GM18519 (cell line): ENCODE results near the gene DPEP3.

Source experiments
- ATAC-seq: cut with Tn5 transposase; IDR thresholded peaks from one replicate; pipeline ENCODE4 v1.9.1; 2021; ENCODE audit warnings: mild to moderate bottlenecking, moderate library complexity; ENCODE audit not compliant: unreplicated experiment, low FRiP score

DPEP3 gene

DNA sequence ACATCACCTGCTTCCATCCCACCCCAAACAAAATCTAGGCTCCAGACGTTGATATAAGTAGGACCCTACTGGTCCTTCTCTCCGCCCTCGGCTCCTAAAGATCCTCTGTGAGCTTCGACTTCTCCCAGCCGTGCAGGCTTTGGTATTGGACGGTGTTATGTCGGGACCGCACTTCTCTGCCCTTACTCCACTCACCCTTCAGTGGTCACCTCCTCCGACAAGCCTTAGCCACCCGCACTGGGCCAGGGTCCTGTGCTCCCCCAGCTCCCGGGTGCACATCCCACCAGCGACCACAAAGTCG is 45.2 kb downstream of the DPEP3 start:
- ATAC-seq = no peak

DNA sequence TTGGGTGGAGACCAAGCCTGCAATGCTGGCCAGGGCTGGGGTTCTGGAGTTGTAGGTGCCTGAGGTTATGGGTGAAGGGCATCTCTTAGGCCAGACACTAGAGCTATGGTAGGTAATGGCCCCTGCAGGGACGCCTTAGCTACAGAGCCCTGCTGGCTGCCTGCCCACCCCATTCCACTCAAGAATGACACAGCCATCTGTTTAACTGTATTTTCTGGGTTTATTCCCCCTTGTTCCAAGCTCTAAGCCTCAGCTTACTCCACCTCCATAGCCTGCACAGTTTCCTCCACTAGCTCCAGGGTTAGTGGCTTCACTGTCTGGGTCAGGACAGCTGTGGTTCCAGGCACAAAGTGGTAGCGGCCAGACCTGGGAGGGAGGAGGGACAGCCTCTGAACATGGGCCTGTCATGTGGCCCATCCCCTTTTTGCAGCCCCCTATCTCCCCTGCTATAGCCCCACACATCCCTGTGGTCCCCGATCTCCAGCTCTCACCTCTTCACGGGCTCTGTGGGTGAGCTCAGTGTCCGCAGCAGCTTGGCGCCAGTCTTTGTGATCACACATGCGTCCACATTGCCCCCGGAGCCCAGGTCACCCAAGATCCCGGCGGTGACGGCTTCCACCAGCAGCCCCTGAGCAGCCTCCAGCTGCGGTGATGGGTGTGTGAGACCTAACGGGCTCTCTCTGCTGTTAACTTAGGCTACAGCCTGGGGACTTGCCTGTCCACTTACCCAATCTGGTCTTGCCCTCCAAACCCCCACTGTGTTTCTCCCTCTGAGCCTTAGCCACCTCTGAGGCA is 45.8 kb downstream of the DPEP3 start:
- ATAC-seq = no peak

DNA sequence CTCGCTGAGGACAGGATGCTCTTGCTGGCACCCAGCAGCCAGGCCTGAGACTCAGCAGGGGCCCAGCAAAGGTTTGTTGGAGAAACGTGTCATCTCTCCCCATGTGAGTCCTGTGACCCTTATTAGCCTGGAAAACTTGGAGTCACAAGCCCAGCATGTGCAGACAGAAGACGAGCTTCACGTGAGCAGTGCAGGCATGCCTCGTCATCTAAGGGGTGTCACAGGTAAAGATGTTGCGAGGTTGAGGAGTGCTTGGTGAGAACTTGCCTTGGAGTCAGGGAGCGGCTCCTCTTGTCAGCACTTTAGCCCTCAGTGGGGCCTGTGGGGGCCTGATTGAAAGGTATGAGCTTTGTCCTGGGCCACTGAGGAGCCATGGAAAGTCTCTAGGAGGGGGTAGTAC is 46.5 kb downstream of the DPEP3 start:
- no peak for ATAC-seq

DNA sequence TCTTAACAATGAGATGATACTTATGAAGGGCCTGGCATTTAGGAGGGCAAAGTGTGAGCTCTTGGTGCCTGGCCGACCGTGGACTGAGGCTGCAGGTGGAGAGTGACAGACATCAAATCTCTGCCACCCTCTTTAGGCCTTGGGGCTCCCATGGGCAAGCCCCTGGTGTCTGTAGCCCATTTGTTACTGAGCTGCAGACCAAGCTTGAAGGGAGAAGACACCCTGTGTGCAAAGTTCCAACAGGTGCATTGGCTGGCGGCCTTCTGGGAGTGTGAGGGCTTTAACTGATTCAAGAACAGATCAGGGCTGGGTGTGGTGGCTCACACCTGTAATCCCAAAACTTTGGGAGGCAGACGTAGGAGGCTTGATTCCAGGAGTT is 47.8 kb downstream of the DPEP3 start:
- no peak for ATAC-seq

DNA sequence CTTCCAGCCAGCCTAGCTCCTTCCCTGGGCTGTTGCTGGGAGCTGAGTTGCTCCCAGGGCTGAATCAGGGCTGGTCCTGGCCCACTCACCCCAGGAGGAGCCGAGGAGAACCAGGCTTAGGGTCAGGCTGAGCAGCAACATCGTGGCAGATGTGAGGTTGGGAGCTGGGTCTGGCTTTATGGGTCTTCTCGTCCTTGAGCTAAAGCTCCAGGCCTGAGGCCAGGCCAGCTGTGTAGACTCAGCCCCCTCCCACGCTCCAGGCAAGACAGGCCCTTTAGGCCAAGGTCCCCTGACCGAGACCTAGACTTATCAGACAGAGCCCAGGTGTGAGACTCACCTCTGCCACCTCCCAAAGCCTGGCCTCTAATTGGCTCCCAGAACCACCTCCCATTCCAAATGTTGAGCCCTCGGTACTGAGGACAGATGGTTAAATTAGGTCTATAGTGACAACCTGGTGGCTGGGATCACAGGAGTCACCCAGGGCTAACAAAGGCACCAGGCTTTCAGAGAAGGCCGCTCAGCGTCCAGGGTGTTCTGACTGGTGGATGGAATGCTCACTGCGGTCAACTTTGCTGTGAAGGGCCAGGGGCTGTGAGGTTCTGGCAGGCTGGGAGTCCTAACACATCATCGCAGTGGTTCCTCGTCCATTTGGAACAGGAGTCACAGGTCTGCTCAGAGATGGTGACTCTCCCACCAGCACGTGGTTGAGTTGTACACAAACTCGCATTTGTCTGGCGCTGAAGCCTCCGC is 48.4 kb downstream of the DPEP3 start, which contains the start of gene CTRL:
CTRL (minus strand) TSS at position 151 of the 750 bp plus-strand sequence; CDS start at position 141, 10 bp downstream.
- ATAC-seq = no peak

DNA sequence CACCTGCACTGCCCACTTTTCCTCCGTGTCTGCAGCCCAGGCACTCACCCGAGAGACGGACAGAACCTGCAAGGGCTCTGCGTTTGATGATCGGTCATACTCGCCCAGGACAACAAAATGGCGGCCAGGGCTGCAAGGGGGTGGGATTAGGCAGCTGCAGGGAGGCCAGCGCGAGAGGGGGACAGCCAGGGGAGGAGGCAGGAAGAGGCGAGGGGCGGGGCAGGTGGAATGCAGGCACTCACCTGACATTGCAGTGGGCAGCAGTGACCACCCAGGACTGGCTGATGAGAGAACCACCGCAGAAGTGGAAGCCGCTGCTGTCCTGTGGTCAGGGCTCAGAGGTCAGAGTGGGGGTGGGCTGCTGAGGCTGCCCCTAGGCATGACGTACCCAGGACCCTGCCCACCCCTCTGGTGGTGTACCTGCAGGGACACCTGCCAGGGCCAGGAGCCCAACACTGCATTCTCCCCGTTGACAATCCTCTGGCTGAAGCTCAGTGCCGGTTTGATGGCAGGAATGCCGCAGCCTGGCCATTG is 49.6 kb downstream of the DPEP3 start:
- no peak for ATAC-seq

DNA sequence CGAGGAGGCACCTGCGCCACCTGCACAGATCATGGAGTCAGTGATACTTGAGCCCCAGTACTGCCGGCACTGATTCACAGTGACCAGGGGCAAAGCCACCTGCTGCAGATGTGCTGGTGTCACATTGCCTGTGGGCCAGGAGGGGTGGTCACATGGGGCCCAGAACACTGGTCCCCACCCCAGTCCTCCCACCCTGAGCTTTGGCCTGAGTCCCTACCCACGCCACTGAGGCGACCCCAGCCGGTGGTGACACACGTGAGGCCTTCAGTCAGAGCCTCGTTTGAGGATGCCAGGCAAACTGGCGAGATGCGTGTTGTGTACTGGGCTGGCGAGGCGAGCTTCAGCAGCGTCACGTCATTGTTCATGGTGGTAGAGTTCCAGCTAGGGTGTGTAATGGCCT is 50.1 kb downstream of the DPEP3 start:
- no peak for ATAC-seq

DNA sequence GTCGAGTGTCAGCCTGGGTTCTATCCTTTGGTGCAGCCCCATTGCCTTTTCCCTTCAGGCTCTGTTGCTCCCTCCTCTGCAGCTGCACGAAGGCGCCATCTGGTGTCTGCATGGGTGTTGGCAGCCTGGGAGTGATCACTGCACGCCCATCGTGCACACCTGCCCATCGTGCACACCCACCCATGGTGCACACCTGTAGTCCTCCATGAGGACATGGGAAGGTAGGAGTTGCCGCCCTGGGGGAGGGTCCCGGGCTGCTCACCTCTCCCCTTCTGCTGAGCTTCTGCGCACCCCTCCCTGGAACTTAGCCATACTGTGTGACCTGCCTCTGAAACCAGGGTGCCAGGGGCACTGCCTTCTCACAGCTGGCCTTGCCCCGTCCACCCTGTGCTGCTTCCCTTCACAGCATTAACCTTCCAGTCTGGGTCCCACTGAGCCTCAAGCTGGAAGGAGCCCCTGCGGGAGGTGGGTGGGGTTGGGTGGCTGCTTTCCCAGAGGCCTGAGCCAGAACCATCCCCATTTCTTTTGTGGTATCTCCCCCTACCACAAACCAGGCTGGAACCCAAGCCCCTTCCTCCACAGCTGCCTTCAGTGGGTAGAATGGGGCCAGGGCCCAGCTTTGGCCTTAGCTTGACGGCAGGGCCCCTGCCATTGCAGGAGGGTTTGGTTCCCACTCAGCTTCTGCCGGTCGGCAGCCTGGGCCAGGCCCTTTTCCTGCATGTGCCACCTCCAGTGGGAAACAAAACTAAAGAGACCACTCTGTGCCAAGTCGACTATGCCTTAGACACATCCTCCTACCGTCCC is 51.5 kb downstream of the DPEP3 start:
- no peak for ATAC-seq

DNA sequence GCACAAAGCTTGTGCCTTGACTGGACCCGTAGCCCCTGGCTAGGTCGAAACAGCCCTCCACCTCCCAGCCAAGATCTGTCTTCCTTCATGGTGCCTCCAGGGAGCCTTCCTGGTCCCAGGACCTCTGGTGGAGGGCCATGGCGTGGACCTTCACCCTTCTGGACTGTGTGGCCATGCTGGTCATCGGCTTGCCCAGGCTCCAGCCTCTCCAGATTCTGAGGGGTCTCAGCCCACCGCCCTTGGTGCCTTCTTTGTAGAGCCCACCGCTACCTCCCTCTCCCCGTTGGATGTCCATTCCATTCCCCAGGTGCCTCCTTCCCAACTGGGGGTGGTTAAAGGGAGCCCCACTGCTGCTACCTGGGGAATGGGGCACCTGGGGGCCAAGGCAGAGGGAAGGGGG is 52.2 kb downstream of the DPEP3 start:
- no peak for ATAC-seq

DNA sequence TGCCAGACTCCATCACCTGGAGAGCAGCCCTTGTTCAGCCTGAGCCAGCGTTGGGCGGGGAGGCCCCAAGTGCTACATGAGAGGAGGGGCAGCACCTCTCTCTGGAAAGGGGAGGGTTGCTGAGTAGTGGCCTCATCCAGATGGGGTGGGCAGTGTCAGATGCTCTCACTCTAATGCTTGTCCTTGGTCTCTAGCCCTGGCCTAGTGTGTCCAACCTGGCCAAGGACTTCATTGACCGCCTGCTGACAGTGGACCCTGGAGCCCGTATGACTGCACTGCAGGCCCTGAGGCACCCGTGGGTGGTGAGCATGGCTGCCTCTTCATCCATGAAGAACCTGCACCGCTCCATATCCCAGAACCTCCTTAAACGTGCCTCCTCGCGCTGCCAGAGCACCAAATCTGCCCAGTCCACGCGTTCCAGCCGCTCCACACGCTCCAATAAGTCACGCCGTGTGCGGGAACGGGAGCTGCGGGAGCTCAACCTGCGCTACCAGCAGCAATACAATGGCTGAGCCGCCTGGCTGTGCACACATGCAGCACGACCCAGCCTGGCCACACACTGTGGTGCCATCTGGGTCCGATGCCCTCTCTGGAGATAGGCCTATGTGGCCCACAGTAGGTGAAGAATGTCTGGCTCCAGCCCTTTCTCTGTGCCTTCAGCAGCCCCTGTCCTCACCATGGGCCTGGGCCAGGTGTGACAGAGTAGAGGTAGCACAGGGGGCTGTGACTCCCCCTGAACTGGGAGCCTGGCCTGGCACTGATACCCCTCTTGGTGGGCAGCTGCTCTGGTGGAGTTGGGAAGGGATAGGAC is 53.0 kb downstream of the DPEP3 start:
- ATAC-seq = no peak

DNA sequence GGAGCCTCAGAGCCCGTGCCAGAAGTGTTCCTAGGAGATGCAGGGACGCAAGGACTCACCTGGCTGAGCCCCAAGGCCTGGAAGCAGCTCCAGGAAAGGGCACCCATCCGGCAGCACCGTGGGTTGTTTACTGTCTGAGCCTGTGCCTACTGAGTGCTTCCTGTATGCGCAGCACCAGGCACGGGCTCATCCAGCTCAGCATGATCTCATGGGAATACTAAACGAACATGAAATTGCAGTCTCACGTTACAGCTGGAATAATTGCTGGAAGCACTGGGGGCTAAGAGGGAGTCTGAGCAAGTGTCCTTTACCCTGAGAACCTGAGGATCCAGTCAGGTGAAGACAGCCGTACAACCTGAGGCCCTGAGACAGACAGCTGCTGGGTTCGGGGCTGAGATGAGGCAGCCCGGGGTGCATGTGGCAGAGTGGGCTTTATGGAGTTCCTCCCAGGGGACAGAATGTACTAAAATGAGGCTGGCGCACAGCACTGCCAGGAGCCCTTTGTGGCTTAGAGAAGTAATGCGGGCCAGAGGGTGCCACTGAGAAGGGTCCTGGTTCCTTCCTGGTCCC is 54.0 kb downstream of the DPEP3 start:
- no peak for ATAC-seq
